Trophoblast cell (in vitro differentiated cells and primary cell): ENCODE results near the gene FTO.
A peak's percentile ranks its signal among the peaks of the same experiment; 100 is the strongest.

Experiments used
- DNase-seq, 2 donors: peaks; one replicate each; pipeline ENCODE4 v3.0.0-alpha.2; 2016
- H2AFZ ChIP-seq: 2 replicates; pipeline ENCODE4 v1.6.1; 2013; ENCODE audit warnings: low read length, moderate library complexity, mild to moderate bottlenecking; ENCODE audit not compliant: insufficient read depth, poor library complexity
- H2AK5ac ChIP-seq: 2 replicates; pipeline ENCODE4 v1.6.1; 2013; ENCODE audit warnings: mild to moderate bottlenecking, low read length
- H2BK120ac ChIP-seq: 2 replicates; pipeline ENCODE4 v1.6.1; 2013; ENCODE audit warnings: low read length, mild to moderate bottlenecking, moderate library complexity; ENCODE audit not compliant: insufficient read depth, poor library complexity
- H2BK12ac ChIP-seq: 2 replicates; pipeline ENCODE4 v1.6.1; 2013; ENCODE audit warnings: mild to moderate bottlenecking, low read length, moderate library complexity
- H2BK5ac ChIP-seq: 2 replicates; pipeline ENCODE4 v1.6.1; 2013; ENCODE audit warnings: low read length, low read depth, moderate library complexity, mild to moderate bottlenecking; ENCODE audit not compliant: poor library complexity
- H3K14ac ChIP-seq: 2 replicates; pipeline ENCODE4 v1.6.1; 2013; ENCODE audit warnings: mild to moderate bottlenecking, low read length
- H3K18ac ChIP-seq: 2 replicates; pipeline ENCODE4 v1.6.1; 2013; ENCODE audit warnings: mild to moderate bottlenecking, low read length
- H3K23ac ChIP-seq: 2 replicates; pipeline ENCODE4 v1.6.1; 2013; ENCODE audit warnings: low read length
- H3K27ac ChIP-seq: 2 replicates; pipeline ENCODE4 v1.5.1; 2013; ENCODE audit warnings: low read depth, mild to moderate bottlenecking, inconsistent platforms, low read length, moderate library complexity
- H3K27me3 ChIP-seq: 2 replicates; pipeline ENCODE4 v1.6.1; 2013; ENCODE audit warnings: inconsistent platforms, mild to moderate bottlenecking, low read length, moderate library complexity; ENCODE audit not compliant: insufficient read depth
- H3K36me3 ChIP-seq, 2 experiments: 1 replicate in 1 of 2; 2 replicates in 1 of 2; pipeline ENCODE4 v1.6.1; 2013; ENCODE audit warnings: low read length in 2 of 2, mild to moderate bottlenecking in 2 of 2, moderate library complexity in 1 of 2; ENCODE audit not compliant: insufficient read depth in 2 of 2, control insufficient read depth in 1 of 2
- H3K4ac ChIP-seq: 2 replicates; pipeline ENCODE4 v1.6.1; 2013; ENCODE audit warnings: low read depth, mild to moderate bottlenecking, low read length, moderate library complexity
- H3K4me1 ChIP-seq, 2 experiments: 1 replicate in 1 of 2; 2 replicates in 1 of 2; pipeline ENCODE4 v1.6.1; 2013; ENCODE audit warnings: low read length in 2 of 2, mild to moderate bottlenecking in 2 of 2, moderate library complexity in 1 of 2; ENCODE audit not compliant: insufficient read depth in 2 of 2, control insufficient read depth in 1 of 2
- H3K4me2 ChIP-seq: 2 replicates; pipeline ENCODE4 v1.6.1; 2013; ENCODE audit warnings: inconsistent platforms, mild to moderate bottlenecking, low read length, moderate library complexity
- H3K4me3 ChIP-seq: 2 replicates; pipeline ENCODE4 v1.5.1; 2013; ENCODE audit warnings: mild to moderate bottlenecking, low read depth, low read length, inconsistent platforms
- H3K79me1 ChIP-seq: one replicate; pipeline ENCODE4 v1.6.1; 2013; ENCODE audit warnings: low read length
- H3K79me2 ChIP-seq: 2 replicates; pipeline ENCODE4 v1.6.1; 2013; ENCODE audit warnings: low read length, mild to moderate bottlenecking; ENCODE audit not compliant: control insufficient read depth, insufficient read depth, poor library complexity
- H3K9ac ChIP-seq: 2 replicates; pipeline ENCODE4 v1.6.1; 2013; ENCODE audit warnings: mild to moderate bottlenecking, low read length
- H3K9me3 ChIP-seq: 2 replicates; pipeline ENCODE4 v1.6.1; 2013; ENCODE audit warnings: low read depth, mild to moderate bottlenecking, control low read depth, inconsistent platforms, low read length; ENCODE audit not compliant: insufficient read depth
- H4K12ac ChIP-seq: 2 replicates; pipeline ENCODE4 v1.6.1; 2013; ENCODE audit warnings: low read depth, mild to moderate bottlenecking, low read length, moderate library complexity
- H4K8ac ChIP-seq: 2 replicates; pipeline ENCODE4 v1.6.1; 2013; ENCODE audit warnings: low read depth, mild to moderate bottlenecking, low read length, moderate library complexity
- H4K91ac ChIP-seq: one replicate; pipeline ENCODE4 v1.6.1; 2013; ENCODE audit warnings: low read depth, mild to moderate bottlenecking, low read length, moderate library complexity
- WGBS: extraction: QIAGEN DNeasy Blood & Tissue Kit; methylation state at CpG from one replicate; pipeline ENCODE4 v1.1.7; 2013; ENCODE audit warnings: missing lambda C conversion rate; ENCODE audit not compliant: insufficient read length, insufficient coverage; ENCODE audit errors: extremely low coverage; 5-methylcytosine and 5-hydroxymethylcytosine counted together

The FTO gene

GRCh38 chr16:54193665-54194333 lies 489.8 kb downstream of the FTO start:
- Histone ChIP-seq H2BK5ac (no peak overlapping the region), H3K36me3 (no peaks in the 10 kb centered on the region), H3K9me3 (no peaks in the 10 kb centered on the region), H3K14ac (peak overlapping the region; percentile 26), H2BK120ac (no peak overlapping the region), H4K91ac (peak overlapping the region; percentile 4), H3K4me1 (peaks cover 3 to 9% of the 10 kb centered on the region in 2 experiments), H3K4me3 (no peak overlapping the region), H3K79me1 (peaks cover 2% of the 10 kb centered on the region), H3K4ac (no peak overlapping the region), H3K4me2 (peak overlapping the region; percentile 65), H3K23ac (no peak overlapping the region), H4K8ac (peak overlapping the region; percentile 55), H3K27ac (no peak overlapping the region), H3K79me2 (no peaks in the 10 kb centered on the region), H3K9ac (no peak overlapping the region), H2AFZ (peak overlapping the region; percentile 11), H2AK5ac (no peak overlapping the region), H4K12ac (no peak overlapping the region), H3K27me3 (no peaks in the 10 kb centered on the region), H3K18ac (no peak overlapping the region), H2BK12ac (no peak overlapping the region)
- DNase-seq, result peak; percentile 40 to 71
- WGBS, result no CpG with 5 or more reads among the region's 25 CpGs

- Histone ChIP-seq H3K9me3 (no peaks in the 10 kb centered on the region), H3K4me2 (peak overlapping the region; percentile 65), H3K18ac (no peak overlapping the region), H3K4ac (no peak overlapping the region), H2AFZ (no peak overlapping the region), H4K8ac (peak overlapping the region; percentile 5), H3K9ac (no peak overlapping the region), H3K4me1 (peaks cover 3 to 7% of the 10 kb centered on the region in 2 experiments), H2BK5ac (no peak overlapping the region), H3K4me3 (no peak overlapping the region), H2BK12ac (no peak overlapping the region), H3K27ac (no peak overlapping the region), H3K79me1 (peaks cover 2% of the 10 kb centered on the region), H3K23ac (no peak overlapping the region), H2BK120ac (no peak overlapping the region), H2AK5ac (no peak overlapping the region), H3K14ac (peak overlapping the region; percentile 26), H3K79me2 (no peaks in the 10 kb centered on the region), H4K12ac (no peak overlapping the region), H3K27me3 (no peaks in the 10 kb centered on the region), H3K36me3 (no peaks in the 10 kb centered on the region), H4K91ac (peak overlapping the region; percentile 4)
- WGBS, result no CpG with 5 or more reads among the region's 24 CpGs
- DNase-seq, result no peak
Measured at GRCh38 chr16:54194334-54194743, 490.4 kb downstream of the FTO start.

GRCh38 chr16:54197758-54198157 lies 493.8 kb downstream of the FTO start:
- Histone ChIP-seq H2BK5ac (no peak overlapping the region), H3K4ac (no peak overlapping the region), H3K36me3 (no peaks in the 10 kb centered on the region), H2BK120ac (no peak overlapping the region), H3K27ac (no peak overlapping the region), H2BK12ac (no peak overlapping the region), H3K79me1 (peaks cover 2% of the 10 kb centered on the region), H3K9me3 (no peaks in the 10 kb centered on the region), H3K14ac (no peak overlapping the region), H3K18ac (no peak overlapping the region), H4K91ac (no peak overlapping the region), H3K79me2 (no peaks in the 10 kb centered on the region), H3K27me3 (no peaks in the 10 kb centered on the region), H4K12ac (no peak overlapping the region), H3K9ac (no peak overlapping the region), H4K8ac (no peak overlapping the region), H3K23ac (no peak overlapping the region), H3K4me1 (peaks cover 3 to 5% of the 10 kb centered on the region in 2 experiments), H3K4me3 (no peak overlapping the region), H2AK5ac (no peak overlapping the region), H3K4me2 (no peak overlapping the region), H2AFZ (no peak overlapping the region)
- no CpG with 5 or more reads among the region's 5 CpGs for WGBS
- DNase-seq, result no peak

- Histone ChIP-seq H2AFZ (no peak overlapping the region), H2BK5ac (no peak overlapping the region)
Measured at GRCh38 chr16:54199487-54200160, 495.7 kb downstream of the FTO start.

More at GRCh38 chr16:54199487-54200160, 495.7 kb downstream of the FTO start:
- no peaks in the 10 kb centered on the region for H3K4me1 ChIP-seq
- no peak overlapping the region for H3K4ac ChIP-seq
- no peaks in the 10 kb centered on the region for H3K79me1 ChIP-seq
- no peak overlapping the region for H4K12ac ChIP-seq
- no peak overlapping the region for H4K8ac ChIP-seq
- no peak overlapping the region for H2AK5ac ChIP-seq
- no peaks in the 10 kb centered on the region for H3K9me3 ChIP-seq
- no peak overlapping the region for H3K18ac ChIP-seq
- H3K23ac ChIP-seq, result no peak overlapping the region
- H3K79me2 ChIP-seq, result no peaks in the 10 kb centered on the region
- no peak for DNase-seq
- H4K91ac ChIP-seq, result no peak overlapping the region
- H3K27me3 ChIP-seq, result no peaks in the 10 kb centered on the region
- H3K4me2 ChIP-seq, result no peak overlapping the region
- no CpG with 5 or more reads among the region's 19 CpGs for WGBS
- H3K4me3 ChIP-seq, result no peak overlapping the region
- no peak overlapping the region for H2BK12ac ChIP-seq
- no peak overlapping the region for H2BK120ac ChIP-seq
- H3K36me3 ChIP-seq, result no peaks in the 10 kb centered on the region
- H3K27ac ChIP-seq, result no peak overlapping the region
- no peak overlapping the region for H3K14ac ChIP-seq
- no peak overlapping the region for H3K9ac ChIP-seq
